A549 (cell line): ENCODE results near the gene HIVEP3. TPM values are rescaled to one million over a fixed set of nuclear protein-coding genes. Genes with fewer than 3 reads are reported as not detected.

Experiments used
- ATAC-seq, 2 experiments: fragments of 200-7000 bp in 1 of 2; fragments of >200 bp in 1 of 2; cut with Nextera tagmentation in 1 of 2; cut with Tn5 transposase in 1 of 2; 3 replicates each; pipeline versions ENCODE4 v1.8.0 to v1.9.1; 2018 to 2020; ENCODE audit warnings: mild to moderate bottlenecking in 1 of 2, moderate library complexity in 1 of 2
- CTCF ChIA-PET: fragments of 300-600 bp; sonication (Branson Sonifier 250); formaldehyde crosslinking; extraction: SDS; loops from one replicate; lab custom pipeline; 2021; ENCODE audit warnings: antibody characterized with exemption, inconsistent platforms; lab: Yijun Ruan, JAX
- POLR2A ChIA-PET: fragments of 350-600 bp; formaldehyde crosslinking; extraction: SDS; loops from one replicate; lab custom pipeline; 2021; ENCODE audit warnings: antibody characterized with exemption, inconsistent platforms; lab: Yijun Ruan, JAX
- DNase-seq, 2 experiments: peaks; one replicate each; pipeline versions ENCODE4 v3.0.0 to v3.0.0-alpha.2; 2011 to 2016; ENCODE audit warnings: low read depth in 1 of 2, low spot score in 1 of 2
- FAIRE-seq: peaks from 2 replicates; lab custom pipeline; 2011; peaks lifted over from hg19 to GRCh38; lab: Jason Lieb, UNC
- H3K27ac ChIP-seq, 2 experiments: fragments of >200 bp; sonication (Bioruptor Twin); formaldehyde crosslinking; 3 replicates each; pipeline ENCODE4 v1.5.1; 2016 to 2017
- H3K4me1 ChIP-seq: fragments of >200 bp; sonication (Bioruptor Twin); formaldehyde crosslinking; 3 replicates; pipeline ENCODE4 v1.6.1; 2016
- H3K4me2 ChIP-seq: fragments of >200 bp; sonication (Bioruptor Twin); formaldehyde crosslinking; 3 replicates; pipeline ENCODE4 v1.6.1; 2016
- H3K4me3 ChIP-seq: fragments of >200 bp; sonication (Bioruptor Twin); formaldehyde crosslinking; 3 replicates; pipeline ENCODE4 v1.5.1; 2016
- H3K9me3 ChIP-seq: fragments of >200 bp; sonication (Bioruptor Twin); formaldehyde crosslinking; 3 replicates; pipeline ENCODE4 v1.6.1; 2016
- BCL3 ChIP-seq: fragments of >200 bp; sonication (Bioruptor Twin); formaldehyde crosslinking; IDR thresholded peaks from 3 replicates; pipeline ENCODE4 v1.6.1; 2016
- CEBPB ChIP-seq, 2 experiments: fragments of >200 bp in 1 of 2; sonication (Bioruptor Twin) in 1 of 2; formaldehyde crosslinking in 1 of 2; IDR thresholded peaks; 2 replicates each; pipeline ENCODE4 v1.6.1; 2012 to 2016
- EHF ChIP-seq: fragments of 250-450 bp; sonication (Bioruptor Pico); IDR thresholded peaks from 2 replicates; pipeline ENCODE4 v1.5.0; 2020; ENCODE audit warnings: mild to moderate bottlenecking
- FOSB ChIP-seq: fragments of 250-450 bp; sonication (Bioruptor Pico); IDR thresholded peaks from 2 replicates; pipeline ENCODE4 v1.5.0; 2020; ENCODE audit warnings: mild to moderate bottlenecking, moderate library complexity
- GATA3 ChIP-seq: IDR thresholded peaks from 2 replicates; pipeline ENCODE4 v1.6.1; 2012; ENCODE audit warnings: borderline replicate concordance
- HDAC2 ChIP-seq: fragments of 200-600 bp; sonication (generic); IDR thresholded peaks from 2 replicates; pipeline ENCODE4 v1.6.1; 2016
- HEYL ChIP-seq: fragments of 250-450 bp; sonication (Bioruptor Pico); IDR thresholded peaks from 2 replicates; pipeline ENCODE4 v1.8.0; 2021; ENCODE audit warnings: mild to moderate bottlenecking, moderate library complexity
- HMGXB4 ChIP-seq: fragments of 250-450 bp; sonication (Bioruptor Pico); IDR thresholded peaks from 2 replicates; pipeline ENCODE4 v1.5.0; 2021; ENCODE audit warnings: mild to moderate bottlenecking, moderate library complexity, borderline replicate concordance
- HOXB13 ChIP-seq: fragments of 250-450 bp; sonication (Bioruptor Pico); IDR thresholded peaks from 2 replicates; pipeline ENCODE4 v1.5.0; 2020; ENCODE audit warnings: low read depth, mild to moderate bottlenecking, moderate library complexity
- HOXB5 ChIP-seq: fragments of 250-450 bp; sonication (Bioruptor Pico); IDR thresholded peaks from 2 replicates; pipeline ENCODE4 v1.5.0; 2020; ENCODE audit warnings: mild to moderate bottlenecking, moderate library complexity
- KDM1A ChIP-seq: fragments of 200-600 bp; sonication (generic); IDR thresholded peaks from 2 replicates; pipeline ENCODE4 v1.6.1; 2016; ENCODE audit warnings: low read depth, mild to moderate bottlenecking
- NFE2L2 ChIP-seq: fragments of 150-350 bp; conservative IDR thresholded peaks from 2 replicates; pipeline ENCODE4 v1.6.1; 2014; ENCODE audit warnings: low read length
- NR3C1 ChIP-seq: fragments of >200 bp; sonication (Bioruptor Twin); formaldehyde crosslinking; IDR thresholded peaks from 3 replicates; pipeline ENCODE4 v1.6.1; 2017
- PBX3 ChIP-seq: IDR thresholded peaks from 2 replicates; pipeline ENCODE4 v1.6.1; 2012
- POLR2A ChIP-seq: IDR thresholded peaks from 2 replicates; pipeline ENCODE4 v1.6.1; 2012; ENCODE audit warnings: mild to moderate bottlenecking, low read length
- RAD21 ChIP-seq, 2 experiments: fragments of >200 bp in 1 of 2; sonication (Bioruptor Twin) in 1 of 2; formaldehyde crosslinking in 1 of 2; IDR thresholded peaks in 1 of 2; conservative IDR thresholded peaks in 1 of 2; 2 replicates in 1 of 2; 3 replicates in 1 of 2; pipeline ENCODE4 v1.6.1; 2012 to 2018; ENCODE audit warnings: inconsistent platforms in 1 of 2
- RARB ChIP-seq: fragments of 250-450 bp; sonication (Bioruptor Pico); IDR thresholded peaks from 2 replicates; pipeline ENCODE4 v1.8.0; 2021; ENCODE audit warnings: mild to moderate bottlenecking, moderate library complexity
- RFX5 ChIP-seq: fragments of 450-650 bp; IDR thresholded peaks from 2 replicates; pipeline ENCODE4 v1.7.1; 2014; ENCODE audit warnings: antibody characterized with exemption, mild to moderate bottlenecking, moderate library complexity
- SMC3 ChIP-seq: fragments of >200 bp; sonication (Bioruptor Twin); formaldehyde crosslinking; IDR thresholded peaks from 3 replicates; pipeline ENCODE4 v1.6.1; 2018; ENCODE audit warnings: inconsistent platforms
- TFCP2L1 ChIP-seq: fragments of 250-450 bp; sonication (Bioruptor Pico); IDR thresholded peaks from 2 replicates; pipeline ENCODE4 v1.5.0; 2021; ENCODE audit warnings: mild to moderate bottlenecking
- ZC3H11A ChIP-seq: fragments of 450-650 bp; IDR thresholded peaks from 2 replicates; pipeline ENCODE4 v1.6.1; 2014; ENCODE audit warnings: antibody characterized with exemption, mild to moderate bottlenecking
- ZSCAN20 ChIP-seq: fragments of 250-450 bp; sonication (Bioruptor Pico); IDR thresholded peaks from 2 replicates; pipeline ENCODE4 v1.8.0; 2022; ENCODE audit warnings: mild to moderate bottlenecking, moderate library complexity
- WGBS: methylation state at CpG from one replicate; pipeline ENCODE4 v1.1.6; 2017; ENCODE audit errors: missing lambda C conversion rate; 5-methylcytosine and 5-hydroxymethylcytosine counted together
- polyA plus RNA-seq, 4 experiments: library from polyadenylated mRNA; depleted of rRNA in 3 of 4; stranded (reverse); fragments of >200 nt; fragmentation: RNase III in 1 of 4; extraction: RNeasy Plus Mini Kit Qiagen cat#74134 plus additional on column Dnase treatment in 1 of 4; gene quantifications; 2 replicates in 3 of 4; 3 replicates in 1 of 4; pipeline ENCODE4 v1.2.3, GENCODE V29; 2011 to 2017

Gene HIVEP3
- polyA plus RNA-seq, 2 of the 4 experiments (the other 2 are of a cell fraction) = 1.5 to 2.0 TPM

GRCh38 chr1:41622402-41622801 is 296.3 kb downstream of the HIVEP3 start (continued):
- no peak for TF ChIP-seq SMC3
- TF ChIP-seq HEYL (CRISPR knock-in tag) = no peak
- no peak for TF ChIP-seq FOSB

- Histone ChIP-seq H3K4me1 (0 out of 3 replicates have a peak, but pooled peaks cover 6% of the 10 kb centered on the region), H3K4me2 (no peak overlapping the region), H3K27ac (no peak overlapping the region), H3K4me3 (no peak overlapping the region), H3K9me3 (no peaks in the 10 kb centered on the region)
- POLR2A ChIA-PET = no interaction called here
- ATAC-seq = no peak
- CTCF ChIA-PET = no interaction called here
- 75% methylated on average over 1 of the region's 1 CpG for WGBS
- no peak for TF ChIP-seq HDAC2
- TF ChIP-seq HOXB13 (CRISPR knock-in tag) = no peak
- no peak for TF ChIP-seq RAD21 (conservative IDR thresholded peaks at IDR 0.05 in 1 of 2, IDR thresholded peaks at IDR 0.05 in 1 of 2)
- no peak for TF ChIP-seq PBX3
- TF ChIP-seq NR3C1 = no peak
- no peak for TF ChIP-seq RFX5
- TF ChIP-seq ZSCAN20 (CRISPR knock-in tag) = no peak
- no peak for TF ChIP-seq BCL3
- TF ChIP-seq TFCP2L1 (CRISPR knock-in tag) = no peak
- no peak for TF ChIP-seq HOXB5 (CRISPR knock-in tag)
- no peak for TF ChIP-seq GATA3
- DNase-seq = no peak
- FAIRE-seq = no peak
These were observed 296.9 kb downstream of the HIVEP3 start for GRCh38 chr1:41621791-41622190.

GRCh38 chr1:41621256-41621655 is 297.5 kb downstream of the HIVEP3 start:
- no peak overlapping the region for H3K27ac ChIP-seq
- H3K9me3 ChIP-seq = no peaks in the 10 kb centered on the region
- no peak for FAIRE-seq
- ChIA-PET POLR2A (no interaction called here), CTCF (interaction anchor here (0.6 kb wide), 1 partner anchor 1080 kb away, joined by 3 read pairs; no protein-coding TSS in a partner anchor)
- WGBS = 79% methylated on average over 5 of the region's 5 CpGs
- TF ChIP-seq POLR2A (no peak), ZC3H11A (no peak), HMGXB4 (CRISPR knock-in tag) (no peak), RARB (no peak), HOXB13 (CRISPR knock-in tag) (no peak), NFE2L2 (no peak), EHF (CRISPR knock-in tag) (no peak), RFX5 (no peak), PBX3 (no peak), CEBPB (IDR thresholded peaks at IDR 0.05) (no peak), KDM1A (no peak), NR3C1 (no peak), GATA3 (no peak), HOXB5 (CRISPR knock-in tag) (no peak)
- no peak overlapping the region for H3K4me3 ChIP-seq
- ATAC-seq = no peak
- no peak for DNase-seq
- 0 out of 3 replicates have a peak, but pooled peaks cover 2% of the 10 kb centered on the region for H3K4me1 ChIP-seq
- H3K4me2 ChIP-seq = no peak overlapping the region
